HG03064 (cell line): Measurements from ENCODE around the gene MED15.
"Not testable (repeated sequence)": the region's sequence is repeated elsewhere in the genome, so short reads cannot be mapped to it uniquely, and the experiment has no call there.

Experiments
- ATAC-seq: cut with Tn5 transposase; IDR thresholded peaks from one replicate; pipeline ENCODE4 v1.9.1; 2021; ENCODE audit warnings: low read depth; ENCODE audit not compliant: unreplicated experiment

MED15 gene

GRCh38 chr22:20479612-20480196 is 27.7 kb upstream of the MED15 start:
- no peak for ATAC-seq

DNA sequence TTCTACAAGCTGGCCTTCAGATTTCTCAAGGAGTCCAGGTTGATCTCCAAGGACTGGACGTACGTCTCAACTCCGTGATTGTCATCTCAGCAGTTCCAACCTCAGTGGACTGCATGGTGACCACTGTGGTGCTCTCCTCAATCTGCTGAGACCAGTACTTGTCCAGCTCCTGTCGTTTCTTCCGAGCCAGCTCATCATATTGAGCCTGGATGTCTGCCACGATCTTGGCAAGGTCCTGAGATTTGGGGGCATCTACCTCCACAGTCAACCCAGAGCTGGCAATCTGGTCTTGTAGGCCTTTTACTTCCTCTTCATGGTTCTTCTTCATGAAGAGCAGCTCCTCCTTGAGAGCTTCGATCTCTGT is 24.3 kb upstream of the MED15 start:
- ATAC-seq = not testable (repeated sequence)

DNA sequence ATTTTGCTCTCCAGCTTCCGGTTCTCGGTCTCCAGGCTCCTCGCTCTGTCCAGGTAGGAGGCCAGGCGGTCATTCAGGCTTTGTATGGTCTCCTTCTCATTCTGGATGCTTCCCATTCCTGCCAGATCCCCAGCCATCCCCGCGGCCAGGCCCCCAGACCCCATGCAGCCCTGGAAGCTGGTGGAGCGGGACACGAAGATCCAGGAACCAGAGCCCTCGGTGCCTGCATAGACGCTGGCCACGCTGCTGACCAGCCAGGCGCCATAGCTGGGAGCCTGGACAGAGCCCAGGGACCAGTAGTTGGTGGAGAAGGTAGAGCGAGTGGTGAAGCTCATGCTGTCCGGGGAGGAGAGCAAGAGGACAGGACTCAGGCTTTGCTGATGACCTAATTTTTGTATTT is 23.6 kb upstream of the MED15 start:
- ATAC-seq = no peak

DNA sequence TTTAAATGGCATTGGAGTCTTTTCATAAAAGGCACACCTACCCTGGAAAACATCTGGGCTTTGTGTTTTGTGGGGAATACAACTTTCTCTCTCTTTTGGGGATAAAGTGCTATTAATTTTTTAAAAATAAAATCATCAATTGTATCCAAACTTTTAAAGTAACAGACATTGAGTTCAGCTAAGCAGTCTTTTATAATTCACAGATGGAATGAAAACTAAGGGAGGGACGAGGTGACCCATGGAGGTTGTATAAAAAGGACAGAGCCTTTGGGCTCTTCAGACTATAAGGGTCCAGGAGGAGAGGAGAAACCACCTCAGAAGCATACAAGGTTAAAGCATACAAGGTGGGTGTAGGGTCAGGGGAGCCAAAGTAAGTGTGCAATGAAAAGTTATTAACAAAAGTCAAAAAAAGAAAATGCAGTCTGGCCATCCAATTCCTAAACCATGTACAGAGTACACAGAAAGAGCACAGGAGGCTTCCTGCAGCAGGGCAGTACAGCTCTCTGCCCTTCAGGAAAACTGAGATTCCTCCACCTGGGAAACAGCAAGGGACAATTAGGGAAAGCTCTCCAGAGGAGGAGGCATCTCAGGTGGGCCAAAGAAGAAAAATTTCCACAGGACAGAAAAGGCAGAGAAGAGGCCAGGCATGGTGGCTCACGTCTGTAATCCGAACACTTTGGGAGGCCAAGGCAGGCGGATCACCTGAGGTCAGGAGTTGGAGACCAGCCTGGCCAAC is 22.3 kb upstream of the MED15 start:
- no peak for ATAC-seq

DNA sequence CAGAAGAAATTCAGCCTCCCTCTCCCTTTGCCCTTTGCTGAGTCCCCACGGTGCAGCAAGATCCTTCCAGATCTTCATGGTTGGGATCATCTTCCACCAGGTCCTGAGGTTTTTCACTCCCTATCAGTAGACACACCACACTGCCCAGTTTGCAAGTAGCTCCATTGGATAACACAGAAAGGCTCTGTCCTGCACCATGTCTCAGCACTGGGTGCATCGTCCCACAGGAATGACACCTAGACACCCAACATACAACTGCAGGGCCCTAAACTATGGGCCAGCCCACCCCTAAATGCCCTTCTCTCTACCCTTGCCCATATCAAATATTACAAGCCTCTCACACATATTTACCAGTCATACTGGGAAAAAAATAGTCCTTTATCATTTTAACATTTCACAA is 21.2 kb upstream of the MED15 start:
- ATAC-seq = no peak

GRCh38 chr22:20487715-20488114 is 19.7 kb upstream of the MED15 start:
- no peak for ATAC-seq

DNA sequence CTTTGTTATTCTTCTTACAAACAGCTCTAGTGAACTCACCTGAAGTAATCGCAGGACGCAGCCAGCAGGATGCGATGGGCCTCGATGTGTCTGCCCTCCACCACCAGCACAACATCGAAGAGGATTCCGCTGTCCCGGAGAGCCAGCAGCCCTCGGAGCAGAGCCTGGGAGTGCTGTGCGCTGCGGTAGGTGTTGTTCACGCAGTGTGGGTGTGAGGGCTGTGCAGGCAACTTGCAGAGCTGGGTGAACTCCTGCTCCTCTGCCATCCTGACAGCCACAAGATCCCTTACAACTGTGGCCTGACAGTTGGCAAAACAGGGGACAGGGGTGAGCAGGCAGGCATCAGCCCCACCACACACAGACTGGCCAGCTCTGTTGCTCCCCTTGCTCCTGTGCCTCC is 18.5 kb upstream of the MED15 start:
- ATAC-seq = no peak

- ATAC-seq = no peak
Measured at GRCh38 chr22:20490183-20490940, 17.0 kb upstream of the MED15 start.

GRCh38 chr22:20490941-20491307 is 16.5 kb upstream of the MED15 start:
- no peak for ATAC-seq

GRCh38 chr22:20491346-20491745 is 16.1 kb upstream of the MED15 start:
- no peak for ATAC-seq

GRCh38 chr22:20494978-20495860 is 12.2 kb upstream of the MED15 start, which contains the start of gene KLHL22:
TSS of gene KLHL22 (minus strand) at chr22:20495795. CDS start at chr22:20489211, 6,584 bp downstream.
- ATAC-seq = peak; percentile 35

- ATAC-seq = peak; percentile 60
Measured at GRCh38 chr22:20495861-20496681, 11.3 kb upstream of the MED15 start.

GRCh38 chr22:20497426-20497825 is 10.0 kb upstream of the MED15 start:
- ATAC-seq = no peak

DNA sequence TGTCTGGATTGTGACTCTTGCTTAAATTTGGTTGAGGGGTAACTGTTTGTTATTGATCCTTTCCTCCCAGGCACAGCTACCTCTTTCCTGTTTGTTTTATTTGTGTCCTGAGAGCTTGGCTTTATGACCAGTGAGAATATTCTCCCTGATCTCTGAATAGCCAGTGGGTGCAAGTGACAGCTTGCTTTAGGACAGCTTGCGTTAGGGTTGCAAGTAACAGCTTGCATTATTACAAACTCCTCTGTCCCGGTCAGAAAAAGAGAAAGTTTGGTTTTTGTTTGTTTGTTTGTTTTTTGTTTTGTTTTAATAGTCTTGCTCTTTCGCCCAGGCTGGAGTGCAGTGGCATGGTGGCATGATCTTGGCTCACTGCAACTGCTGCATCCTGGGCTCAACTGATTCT is 8.5 kb upstream of the MED15 start:
- no peak for ATAC-seq

DNA sequence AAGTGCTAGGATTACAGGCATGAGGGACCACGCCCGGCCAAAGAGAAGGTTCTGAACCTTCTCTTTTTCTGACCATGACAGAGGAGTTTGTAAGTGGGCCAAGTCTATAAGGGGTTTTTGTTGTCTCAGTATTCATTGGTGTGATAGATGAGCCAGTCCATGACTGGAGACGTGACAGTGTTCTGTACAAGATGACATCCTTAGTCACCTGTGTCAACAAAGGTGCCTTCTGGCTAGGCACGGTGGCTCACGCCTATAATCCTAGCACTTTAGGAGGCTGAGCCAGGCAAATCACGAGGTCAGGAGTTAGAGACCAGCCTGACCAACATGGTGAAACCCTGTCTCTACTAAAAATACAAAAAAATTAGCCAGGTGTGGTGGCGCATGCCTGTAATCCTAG is 7.6 kb upstream of the MED15 start:
- ATAC-seq = no peak

DNA sequence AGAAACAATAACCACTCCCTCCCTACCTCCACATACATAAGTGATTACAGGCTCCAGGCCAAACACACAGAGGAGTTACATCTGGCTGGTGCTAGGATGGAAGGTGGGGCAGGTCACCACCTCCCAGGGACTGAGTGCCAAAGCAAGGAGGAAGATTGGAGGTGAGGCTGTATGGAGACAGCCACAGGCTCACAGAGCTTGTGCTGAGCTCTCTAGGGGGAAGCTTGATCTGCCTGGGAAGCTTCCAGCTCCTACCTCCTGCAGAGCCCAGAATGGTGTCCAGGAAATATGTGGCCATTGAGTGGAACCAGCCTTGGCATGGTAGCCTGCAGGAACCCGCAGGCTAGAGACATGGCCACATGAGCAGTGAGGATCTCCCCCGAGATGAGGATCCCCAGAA is 3.6 kb upstream of the MED15 start:
- ATAC-seq = no peak

- not testable (repeated sequence) for ATAC-seq
Measured at GRCh38 chr22:20504293-20504922, 3.0 kb upstream of the MED15 start.

DNA sequence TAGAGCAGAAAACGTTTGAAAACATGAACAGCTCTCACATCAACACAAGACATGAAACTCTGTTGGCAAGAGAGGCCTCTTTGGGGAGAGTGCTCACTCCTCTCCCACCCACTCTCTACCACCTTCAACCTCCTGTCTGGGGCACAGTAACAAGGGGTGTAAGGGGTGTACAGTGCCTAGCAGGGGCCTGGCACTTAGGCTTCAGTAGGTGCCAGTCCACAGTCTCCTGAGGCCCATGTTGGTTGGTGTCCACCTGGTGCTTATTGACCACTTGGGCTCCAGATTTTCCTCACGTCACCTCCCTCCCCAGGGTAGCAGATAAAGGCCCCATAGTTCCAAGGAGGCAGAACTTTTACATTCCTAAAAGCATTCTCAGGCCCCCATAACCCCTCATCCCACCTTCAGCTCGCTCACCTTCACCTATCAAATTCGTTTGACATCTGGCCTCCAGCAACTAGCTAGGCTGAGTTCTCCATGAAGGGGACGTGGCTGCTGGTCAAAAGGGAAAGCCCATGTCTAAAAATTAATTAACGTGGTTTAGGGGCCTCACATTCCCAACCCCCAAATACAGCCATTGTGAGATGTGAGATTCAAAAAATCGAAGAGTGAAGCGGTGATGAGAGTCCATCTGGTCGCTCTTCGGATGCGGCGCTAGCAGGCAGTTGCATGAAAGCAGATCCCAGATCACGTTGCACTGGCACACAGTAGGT is 712 bp upstream of the MED15 start:
- ATAC-seq = no peak
